Stomach (tissue), 9 donors: ENCODE results near the gene ZNF350. TPM values are rescaled to one million over a fixed set of nuclear protein-coding genes. Genes with fewer than 3 reads are reported as not detected.

Experiments
- DNase-seq, 2 donors: peaks; one replicate each; pipeline versions ENCODE4 v3.0.0 to v3.0.0-alpha.2; 2013 to 2019
- H3K27ac ChIP-seq, 5 donors: fragments of 200-600 bp in 4 of 5; sonication (generic) in 4 of 5; one replicate each; pipeline ENCODE4 v1.5.1; 2013 to 2019; ENCODE audit warnings: mild to moderate bottlenecking in 1 of 5, moderate library complexity in 1 of 5
- H3K27me3 ChIP-seq, 3 donors: fragments of 200-600 bp; sonication (generic); one replicate each; pipeline ENCODE4 v1.5.1; 2017 to 2019; ENCODE audit warnings: mixed run types in 1 of 3
- H3K36me3 ChIP-seq, 4 donors: fragments of 200-600 bp; sonication (generic); 1 replicate in 3 of 4; 2 replicates in 1 of 4; pipeline ENCODE4 v1.5.1; 2016 to 2019
- H3K4me1 ChIP-seq, 4 donors: fragments of 200-600 bp; sonication (generic); one replicate each; pipeline ENCODE4 v1.5.1; 2016 to 2019
- H3K4me3 ChIP-seq, 4 donors: fragments of 200-600 bp; sonication (generic) in 3 of 4; one replicate each; pipeline ENCODE4 v1.5.1; 2016 to 2019; ENCODE audit warnings: mild to moderate bottlenecking in 1 of 4
- H3K9me3 ChIP-seq, 4 donors: fragments of 200-600 bp; sonication (generic); one replicate each; pipeline ENCODE4 v1.5.1; 2016 to 2019
- CTCF ChIP-seq, 7 experiments: fragments of 450-650 bp in 4 of 7; fragments of 200-600 bp in 3 of 7; sonication (generic) in 3 of 7; IDR thresholded peaks; one replicate each; pipeline ENCODE4 v1.5.1; 2016 to 2019; ENCODE audit warnings: antibody characterized with exemption in 7 of 7, control low read depth in 2 of 7, mild to moderate bottlenecking in 1 of 7
- EP300 ChIP-seq: sonication (generic); formaldehyde crosslinking; IDR thresholded peaks from one replicate; pipeline ENCODE4 v1.6.1; 2017; ENCODE audit warnings: antibody characterized with exemption
- POLR2A ChIP-seq, 4 donors: fragments of 450-650 bp; IDR thresholded peaks; one replicate each; pipeline ENCODE4 v1.6.1; 2016; ENCODE audit warnings: antibody characterized with exemption in 4 of 4, control low read depth in 2 of 4, mild to moderate bottlenecking in 1 of 4, moderate library complexity in 1 of 4
- POLR2AphosphoS5 ChIP-seq, 3 donors: sonication (generic); formaldehyde crosslinking; IDR thresholded peaks; one replicate each; pipeline ENCODE4 v1.6.1; 2016; ENCODE audit warnings: antibody characterized with exemption in 3 of 3
- WGBS, 5 donors: extraction: QIAGEN DNeasy Blood & Tissue Kit in 3 of 5; methylation state at CpG; one replicate each; pipeline versions ENCODE4 v1.1.5 to v1.1.7; 2013 to 2018; 5-methylcytosine and 5-hydroxymethylcytosine counted together
- intact Hi-C: fragments of 100-400 bp; cut with DNase I; formaldehyde crosslinking; loops from one replicate; pipeline ENCODE4 v1.15.1; 2023; ENCODE audit warnings: low total_unique reads
- polyA plus RNA-seq, 3 donors: library from polyadenylated mRNA; stranded (reverse); fragments of 200-250 nt; gene quantifications; one replicate each; pipeline ENCODE4 v1.2.3, GENCODE V29; 2013
- total RNA-seq, 5 donors: library from RNA; depleted of rRNA; stranded (reverse); fragments of >200 nt; gene quantifications; one replicate each; pipeline versions ENCODE4 v1.1.0 to v1.2.3, GENCODE V29; 2014 to 2016
- donor health status: healthy with polysubstance abuse.
- donor health status: Bipolar disorder and iron deficiency.
- donor health status: healthy.

Gene ZNF350
- total and polyA plus RNA-seq, 8 donors, result 0.58 to 149 (median 9.8) TPM

- H3K36me3 ChIP-seq, result peaks cover 14 to 34% (median 33%) of the 10 kb centered on the region in 4 donors
- H3K27ac ChIP-seq, result peak overlapping the region in 3 of 5 donors; percentile 75 to 89 (median 87)
- intact Hi-C loops, result no loop called here
- peak overlapping the region; percentile 66 to 86 (median 73) for H3K4me3 ChIP-seq
- peaks cover 5 to 54% (median 36%) of the 10 kb centered on the region in 4 donors for H3K9me3 ChIP-seq
- no peak for DNase-seq
- no peak for TF ChIP-seq POLR2AphosphoS5 (IDR thresholded peaks at IDR 0.05)
- TF ChIP-seq POLR2A (IDR thresholded peaks at IDR 0.05), result no peak
- TF ChIP-seq EP300, result no peak
- TF ChIP-seq CTCF (IDR thresholded peaks at IDR 0.05), result no peak
- peaks cover 0 to 18% (median 11%) of the 10 kb centered on the region in 4 donors for H3K4me1 ChIP-seq
- WGBS, 5 donors, result 32 to 38% (median 33%) methylated on average over 13 of the region's 13 CpGs
- no peaks in the 10 kb centered on the region for H3K27me3 ChIP-seq
These were observed 58.8 kb downstream of the ZNF350 start for GRCh38 chr19:51927859-51928258.

GRCh38 chr19:51926784-51927741 lies 59.6 kb downstream of the ZNF350 start, which contains the start of gene ZNF613:
ZNF613 (plus strand) TSS chr19:51927472; CDS start chr19:51936221, 8,749 bp downstream.
- TF ChIP-seq POLR2AphosphoS5 (IDR thresholded peaks at IDR 0.05), result peak; percentile 3 to 87 (median 52)
- TF ChIP-seq CTCF (IDR thresholded peaks at IDR 0.05), result peak in 2 of 7 experiments; percentile 21 to 25
- TF ChIP-seq EP300, result no peak
- TF ChIP-seq POLR2A (IDR thresholded peaks at IDR 0.05), result no peak
- H3K36me3 ChIP-seq, result peaks cover 11 to 26% (median 25%) of the 10 kb centered on the region in 4 donors
- H3K27ac ChIP-seq, result peak within 1 kb of the TSS; percentile 75 to 89 (median 80)
- H3K9me3 ChIP-seq, result peaks cover 13 to 54% (median 37%) of the 10 kb centered on the region in 4 donors
- 0% methylated on average over 36 to 52 of the region's 52 CpGs for WGBS, 5 donors
- intact Hi-C loops, result no loop called here
- H3K4me1 ChIP-seq, result peaks cover 0 to 18% (median 11%) of the 10 kb centered on the region in 4 donors
- peak; percentile 89 to 97 for DNase-seq
- peak within 1 kb of the TSS; percentile 66 to 86 (median 73) for H3K4me3 ChIP-seq
- H3K27me3 ChIP-seq, result no peaks in the 10 kb centered on the region

- WGBS, 5 donors, result 16 to 27% (median 21%) methylated on average over 11 of the region's 11 CpGs
- H3K27ac ChIP-seq, result peak overlapping the region; percentile 75 to 89 (median 80)
- H3K9me3 ChIP-seq, result peaks cover 19 to 55% (median 40%) of the 10 kb centered on the region in 4 donors
- no peaks in the 10 kb centered on the region for H3K27me3 ChIP-seq
- DNase-seq, result no peak
- peaks cover 11 to 20% (median 19%) of the 10 kb centered on the region in 4 donors for H3K36me3 ChIP-seq
- TF ChIP-seq POLR2AphosphoS5 (IDR thresholded peaks at IDR 0.05) (no peak), POLR2A (IDR thresholded peaks at IDR 0.05) (no peak), EP300 (no peak), CTCF (IDR thresholded peaks at IDR 0.05) (no peak)
- intact Hi-C loops, result no loop called here
- H3K4me1 ChIP-seq, result peaks cover 0 to 18% (median 11%) of the 10 kb centered on the region in 4 donors
- H3K4me3 ChIP-seq, result peak overlapping the region; percentile 66 to 86 (median 73)
These were observed 60.2 kb downstream of the ZNF350 start for GRCh38 chr19:51926426-51926783.

- Histone ChIP-seq H3K27me3 (no peaks in the 10 kb centered on the region), H3K4me3 (no peak overlapping the region), H3K4me1 (peaks cover 0 to 6% (median 0%) of the 10 kb centered on the region in 4 donors), H3K9me3 (peaks cover 27 to 94% (median 77%) of the 10 kb centered on the region in 4 donors), H3K27ac (no peak overlapping the region), H3K36me3 (no peaks in the 10 kb centered on the region)
- intact Hi-C loops, result no loop called here
- 88 to 91% (median 90%) methylated on average over 8 of the region's 8 CpGs for WGBS, 5 donors
- no peak for DNase-seq
- TF ChIP-seq POLR2A (IDR thresholded peaks at IDR 0.05), result no peak
- no peak for TF ChIP-seq CTCF (IDR thresholded peaks at IDR 0.05)
- no peak for TF ChIP-seq POLR2AphosphoS5 (IDR thresholded peaks at IDR 0.05)
- TF ChIP-seq EP300, result no peak
These were observed 64.7 kb downstream of the ZNF350 start for GRCh38 chr19:51921949-51922348.
